Dermis blood vessel endothelial cell (primary cell): Measurements from ENCODE around the gene HES4. TPM values are rescaled to one million over a fixed set of nuclear protein-coding genes. Genes with fewer than 3 reads are reported as not detected.
"Not testable (repeated sequence)": the region's sequence is repeated elsewhere in the genome, so short reads cannot be mapped to it uniquely, and the experiment has no call there.

ENCODE experiments used
- DNase-seq: peaks from one replicate; pipeline ENCODE4 v3.0.0; 2010
- total RNA-seq: library from RNA; depleted of rRNA; stranded (reverse); fragments of >200 nt; gene quantifications from 2 replicates; pipeline ENCODE4 v1.2.3, GENCODE V29; 2014

Gene HES4
- total RNA-seq, 1 donor from 2014 or later: 76.9 TPM

GRCh38 chr1:997993-998744, 1.7 kb downstream of the HES4 start:
- no peak for DNase-seq

- no peak for DNase-seq
These were observed 2.2 kb downstream of the HES4 start for GRCh38 chr1:997713-997992.

GRCh38 chr1:996851-997712, 2.8 kb downstream of the HES4 start:
- no peak for DNase-seq

GRCh38 chr1:995665-996633, 3.9 kb downstream of the HES4 start:
- DNase-seq: no peak

- DNase-seq: not testable (repeated sequence)
These were observed 5.4 kb downstream of the HES4 start for GRCh38 chr1:994546-994945.

GRCh38 chr1:993379-993995, 6.4 kb downstream of the HES4 start:
- no peak for DNase-seq

- DNase-seq: no peak
These were observed 7.5 kb downstream of the HES4 start for GRCh38 chr1:992362-992761.

- DNase-seq: no peak
These were observed 8.0 kb downstream of the HES4 start for GRCh38 chr1:991895-992294.

- DNase-seq: not testable (repeated sequence)
These were observed 8.6 kb downstream of the HES4 start for GRCh38 chr1:991275-991674.

- not testable (repeated sequence) for DNase-seq
These were observed 11.8 kb downstream of the HES4 start for GRCh38 chr1:988061-988460.

- DNase-seq: no peak
These were observed 14.8 kb downstream of the HES4 start for GRCh38 chr1:985126-985525.

- DNase-seq: no peak
These were observed 15.5 kb downstream of the HES4 start for GRCh38 chr1:984476-984814.

GRCh38 chr1:983798-984475, 16.0 kb downstream of the HES4 start:
- peak; percentile 55 for DNase-seq

GRCh38 chr1:982765-983436, 17.0 kb downstream of the HES4 start:
- DNase-seq: no peak

- DNase-seq: no peak
These were observed 17.8 kb downstream of the HES4 start, which contains the start of gene PERM1 for GRCh38 chr1:981955-982558. Gene PERM1 (minus strand): TSS chr1:982093. CDS start chr1:981029, 1,064 bp downstream.

GRCh38 chr1:981491-981954, 18.4 kb downstream of the HES4 start:
- no peak for DNase-seq

- no peak for DNase-seq
These were observed 19.1 kb downstream of the HES4 start for GRCh38 chr1:980602-981395.

- no peak for DNase-seq
These were observed 19.7 kb downstream of the HES4 start for GRCh38 chr1:980137-980571.

- DNase-seq: no peak
These were observed 20.2 kb downstream of the HES4 start for GRCh38 chr1:979744-980072.
